HG02840 (cell line): Measurements from ENCODE around the gene HMGN5.

Experiments
- ATAC-seq: cut with Tn5 transposase; IDR thresholded peaks from one replicate; pipeline ENCODE4 v1.9.1; 2021; ENCODE audit warnings: mild to moderate bottlenecking, moderate library complexity, moderate number of reproducible peaks; ENCODE audit not compliant: unreplicated experiment, low FRiP score

HMGN5 gene

GRCh38 chrX:81201671-81202455 lies at the start of gene HMGN5, which contains the start of gene SH3BGRL:
Gene HMGN5, minus strand, starts transcription at chrX:81201913. Its CDS starts 80,364 bp downstream, at chrX:81121549.
Gene SH3BGRL, plus strand, starts transcription at chrX:81202102. Its CDS starts 99 bp downstream, at chrX:81202201.
- peak; percentile 93 for ATAC-seq

- ATAC-seq, result no peak
These were observed 40.0 kb upstream of the HMGN5 start for GRCh38 chrX:81241753-81242152.

GRCh38 chrX:81240701-81241331 lies 39.1 kb upstream of the HMGN5 start:
- no peak for ATAC-seq

GRCh38 chrX:81238166-81238565 lies 36.5 kb upstream of the HMGN5 start:
- ATAC-seq, result no peak

GRCh38 chrX:81237516-81237915 lies 35.8 kb upstream of the HMGN5 start:
- no peak for ATAC-seq

- no peak for ATAC-seq
These were observed 30.5 kb upstream of the HMGN5 start for GRCh38 chrX:81232218-81232617.

GRCh38 chrX:81231476-81231875 lies 29.8 kb upstream of the HMGN5 start:
- ATAC-seq, result no peak

GRCh38 chrX:81229901-81230300 lies 28.2 kb upstream of the HMGN5 start:
- no peak for ATAC-seq

GRCh38 chrX:81229229-81229628 lies 27.5 kb upstream of the HMGN5 start:
- no peak for ATAC-seq

GRCh38 chrX:81215685-81216084 lies 14.0 kb upstream of the HMGN5 start:
- no peak for ATAC-seq

GRCh38 chrX:81208916-81209315 lies 7.2 kb upstream of the HMGN5 start:
- no peak for ATAC-seq

- no peak for ATAC-seq
These were observed 4.8 kb upstream of the HMGN5 start for GRCh38 chrX:81206476-81206875.

GRCh38 chrX:81205551-81205950 lies 3.8 kb upstream of the HMGN5 start:
- no peak for ATAC-seq

GRCh38 chrX:81202943-81203342 lies 1.2 kb upstream of the HMGN5 start:
- no peak for ATAC-seq

GRCh38 chrX:81202456-81202819 lies 725 bp upstream of the HMGN5 start:
- no peak for ATAC-seq

GRCh38 chrX:81201071-81201470 lies 642 bp downstream of the HMGN5 start:
- ATAC-seq, result no peak

GRCh38 chrX:81195712-81196111 lies 6.0 kb downstream of the HMGN5 start:
- ATAC-seq, result peak; percentile 85

GRCh38 chrX:81195259-81195658 lies 6.5 kb downstream of the HMGN5 start:
- ATAC-seq, result peak; percentile 24

GRCh38 chrX:81174286-81174685 lies 27.4 kb downstream of the HMGN5 start:
- ATAC-seq, result no peak

GRCh38 chrX:81168391-81168790 lies 33.3 kb downstream of the HMGN5 start:
- no peak for ATAC-seq

GRCh38 chrX:81121513-81122363 lies 80.0 kb downstream of the HMGN5 start:
- peak; percentile 91 for ATAC-seq
